Tibial artery (tissue), 4 donors: ENCODE data around the gene FHOD3.

Experiments
- DNase-seq, 2 donors: peaks; one replicate each; pipeline ENCODE4 v3.0.0-alpha.2; 2019
- H3K27ac ChIP-seq, 2 donors: fragments of 200-600 bp; sonication (generic) in 1 of 2; 1 replicate in 1 of 2; 2 replicates in 1 of 2; pipeline ENCODE4 v1.5.1; 2018 to 2019; ENCODE audit warnings: mild to moderate bottlenecking in 1 of 2
- H3K27me3 ChIP-seq, 2 donors: fragments of 200-600 bp; sonication (generic) in 1 of 2; one replicate each; pipeline versions ENCODE4 v1.5.1 to v1.6.0; 2016 to 2019
- H3K36me3 ChIP-seq, 3 donors: fragments of 200-600 bp; sonication (generic) in 2 of 3; one replicate each; pipeline ENCODE4 v1.5.1; 2016 to 2019; ENCODE audit warnings: mild to moderate bottlenecking in 2 of 3
- H3K4me1 ChIP-seq, 4 donors: fragments of 200-600 bp; sonication (generic) in 2 of 4; 1 replicate in 3 of 4; 2 replicates in 1 of 4; pipeline ENCODE4 v1.5.1; 2016 to 2019
- H3K4me3 ChIP-seq, 2 donors: fragments of 200-600 bp; sonication (generic) in 1 of 2; 1 replicate in 1 of 2; 2 replicates in 1 of 2; pipeline ENCODE4 v1.5.1; 2018 to 2019; ENCODE audit warnings: mild to moderate bottlenecking in 2 of 2
- H3K9me3 ChIP-seq, 3 donors: fragments of 200-600 bp; sonication (generic) in 1 of 3; one replicate each; pipeline ENCODE4 v1.5.1; 2016 to 2019
- CTCF ChIP-seq, 2 experiments: fragments of 200-600 bp in 1 of 2; fragments of 450-650 bp in 1 of 2; IDR thresholded peaks; one replicate each; pipeline ENCODE4 v1.5.1; 2017 to 2019; ENCODE audit warnings: antibody characterized with exemption in 2 of 2, mild to moderate bottlenecking in 1 of 2, moderate library complexity in 1 of 2
- intact Hi-C: fragments of 100-400 bp; cut with DNase I; formaldehyde crosslinking; loops from one replicate; pipeline ENCODE4 v1.15.0; 2023; ENCODE audit warnings: low total_unique reads

The FHOD3 gene

GRCh38 chr18:36305375-36305774 is 7.9 kb downstream of the FHOD3 start:
- TF ChIP-seq CTCF (IDR thresholded peaks at IDR 0.05): no peak
- Histone ChIP-seq H3K4me3 (no peak overlapping the region), H3K36me3 (no peaks in the 10 kb centered on the region), H3K4me1 (peaks cover 0 to 6% (median 0%) of the 10 kb centered on the region in 4 donors), H3K27ac (no peak overlapping the region), H3K9me3 (no peaks in the 10 kb centered on the region), H3K27me3 (no peaks in the 10 kb centered on the region)
- intact Hi-C loops: no loop called here
- DNase-seq: no peak

DNA sequence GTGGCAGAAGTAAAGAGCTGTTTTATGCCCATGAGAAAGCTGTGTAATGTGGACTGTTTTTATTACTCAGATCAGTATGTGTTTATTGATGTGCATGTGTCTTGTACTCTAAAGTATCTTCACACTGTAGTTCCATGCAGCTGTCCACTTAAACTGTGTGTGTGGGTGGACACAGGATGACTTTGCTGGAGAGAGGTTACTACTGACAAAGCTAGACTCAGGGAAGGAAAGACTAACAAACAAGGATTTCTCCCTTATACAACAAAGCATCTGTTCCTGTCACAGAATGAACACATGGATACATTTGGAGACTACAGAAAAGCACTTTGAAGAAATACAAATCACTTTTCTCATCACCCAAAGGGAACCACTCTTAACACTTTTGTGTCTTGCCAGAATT is 10.0 kb downstream of the FHOD3 start:
- H3K27ac ChIP-seq: no peak overlapping the region
- no peaks in the 10 kb centered on the region for H3K9me3 ChIP-seq
- no peaks in the 10 kb centered on the region for H3K36me3 ChIP-seq
- intact Hi-C loops: no loop called here
- DNase-seq: no peak
- H3K4me3 ChIP-seq: no peak overlapping the region
- no peaks in the 10 kb centered on the region for H3K4me1 ChIP-seq
- no peaks in the 10 kb centered on the region for H3K27me3 ChIP-seq
- TF ChIP-seq CTCF (IDR thresholded peaks at IDR 0.05): no peak

GRCh38 chr18:36308711-36309435 is 11.4 kb downstream of the FHOD3 start:
- intact Hi-C loops: no loop called here
- no peaks in the 10 kb centered on the region for H3K27me3 ChIP-seq

GRCh38 chr18:36309436-36310391 is 12.2 kb downstream of the FHOD3 start:
- DNase-seq: no peak
- Histone ChIP-seq H3K4me3 (no peak overlapping the region), H3K27ac (no peak overlapping the region), H3K27me3 (no peaks in the 10 kb centered on the region), H3K36me3 (no peaks in the 10 kb centered on the region), H3K9me3 (no peaks in the 10 kb centered on the region), H3K4me1 (peaks cover 0 to 7% (median 0%) of the 10 kb centered on the region in 4 donors)
- no peak for TF ChIP-seq CTCF (IDR thresholded peaks at IDR 0.05)
- intact Hi-C loops: no loop called here

More at GRCh38 chr18:36308711-36309435, 11.4 kb downstream of the FHOD3 start:
- Histone ChIP-seq H3K27ac (no peak overlapping the region), H3K9me3 (no peaks in the 10 kb centered on the region), H3K4me3 (no peak overlapping the region), H3K4me1 (no peaks in the 10 kb centered on the region), H3K36me3 (no peaks in the 10 kb centered on the region)
- TF ChIP-seq CTCF (IDR thresholded peaks at IDR 0.05): no peak
- no peak for DNase-seq

DNA sequence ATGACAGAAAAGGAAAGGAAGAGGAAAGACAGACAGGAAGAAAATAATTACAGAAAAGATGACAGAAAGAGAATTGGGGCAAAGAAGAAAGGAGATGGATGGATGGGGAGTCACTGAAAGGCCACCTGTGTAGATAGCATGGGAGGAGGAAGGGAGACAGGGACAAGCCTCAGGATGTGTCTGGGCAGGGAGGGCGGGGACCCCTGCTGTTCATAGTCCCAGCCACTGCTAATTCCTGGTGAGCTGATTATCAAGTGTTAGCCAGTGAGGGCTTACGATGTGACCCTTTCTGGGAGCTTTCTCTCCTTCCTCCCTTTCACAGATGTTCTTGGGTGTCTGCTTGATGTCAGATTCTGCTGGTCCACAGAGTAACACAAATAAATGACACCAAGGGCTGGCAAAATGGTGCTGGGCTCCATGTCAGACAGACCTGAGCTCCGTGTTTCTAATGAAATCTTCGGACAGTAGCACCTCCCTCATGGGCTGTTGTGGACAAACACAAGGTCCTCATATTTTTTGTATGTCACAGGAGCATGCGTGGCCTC is 13.6 kb downstream of the FHOD3 start:
- no peaks in the 10 kb centered on the region for H3K9me3 ChIP-seq
- no peak for DNase-seq
- H3K27me3 ChIP-seq: no peaks in the 10 kb centered on the region
- intact Hi-C loops: no loop called here
- peaks cover 0 to 16% (median 0%) of the 10 kb centered on the region in 4 donors for H3K4me1 ChIP-seq
- H3K36me3 ChIP-seq: no peaks in the 10 kb centered on the region
- H3K27ac ChIP-seq: no peak overlapping the region
- no peak overlapping the region for H3K4me3 ChIP-seq
- TF ChIP-seq CTCF (IDR thresholded peaks at IDR 0.05): no peak
